ENCODE data around the gene PRKG1. TPM values are rescaled to one million over a fixed set of nuclear protein-coding genes. Genes with fewer than 3 reads are reported as not detected.
"Not testable (repeated sequence)": the region's sequence is repeated elsewhere in the genome, so short reads cannot be mapped to it uniquely, and the experiment has no call there.

PRKG1 gene
- polyA plus RNA-seq, 3 donors = not detected

- H4K20me1 ChIP-seq (ENCODE audit: insufficient read depth, low read length) = no peaks in the 10 kb centered on the region
- Mint-ChIP-seq H3K4me3 (no peak overlapping the region), H3K9me3 (peaks cover 0 to 8% (median 3%) of the 10 kb centered on the region in 7 donors), H3K4me1 (no peaks in the 10 kb centered on the region), H3K27me3 (ENCODE audit: low read depth in 3 of 3) (peaks cover 0 to 2% (median 0%) of the 10 kb centered on the region in 3 donors), H3K36me3 (no peaks in the 10 kb centered on the region), H3K27ac (peak overlapping the region in 1 of 7 donors; percentile 26)
- no peak overlapping the region for H2AFZ ChIP-seq (ENCODE audit: insufficient read depth, low read depth, low read length, poor library complexity, severe bottlenecking)
- DNase-seq = no peak
- no peaks in the 10 kb centered on the region for H3K4me1 ChIP-seq (ENCODE audit: control insufficient read depth in 1 of 2, insufficient read depth in 2 of 2, low read length in 2 of 2)
- H3K4me3 ChIP-seq (replicated peaks in 1 of 3; ENCODE audit: low read depth in 2 of 3, low read length in 3 of 3) = no peak overlapping the region
- whole genome bisulfite sequencing (ENCODE audit: insufficient coverage) = 100% methylated on average over 2 of the region's 6 CpGs
- no peaks in the 10 kb centered on the region for H3K27me3 ChIP-seq (ENCODE audit: control insufficient read depth in 2 of 2, insufficient read depth in 2 of 2, low read length in 2 of 2)
- H3K36me3 ChIP-seq (replicated peaks in 1 of 2; ENCODE audit: control insufficient read depth in 1 of 2, insufficient read depth in 2 of 2, low read length in 2 of 2) = no peaks in the 10 kb centered on the region
- no peak overlapping the region for H3K9ac ChIP-seq (ENCODE audit: insufficient read depth, low read length, poor library complexity, severe bottlenecking)
- no peaks in the 10 kb centered on the region for H3K9me3 ChIP-seq (replicated peaks in 1 of 2; ENCODE audit: control insufficient read depth in 1 of 2, insufficient read depth in 1 of 2, low read length in 2 of 2)
- no peak overlapping the region for H3K4me2 ChIP-seq (replicated peaks; ENCODE audit: extremely low read depth, low read length, poor library complexity, severe bottlenecking)
- H3K79me2 ChIP-seq (ENCODE audit: insufficient read depth, low read length) = no peaks in the 10 kb centered on the region
- no peak overlapping the region for H3K27ac ChIP-seq (ENCODE audit: low read depth in 1 of 2, low read length in 2 of 2)
- intact Hi-C loops (cut with micrococcal nuclease) = no loop called here
- no peak for TF ChIP-seq CTCF (IDR thresholded peaks at IDR 0.05)
These were observed 958.7 kb downstream of the PRKG1 start for GRCh38 chr10:52032681-52033629.

GRCh38 chr10:52039002-52039793, 964.9 kb downstream of the PRKG1 start:
- H3K9me3 Mint-ChIP-seq = peaks cover 3 to 14% (median 9%) of the 10 kb centered on the region in 7 donors
- H4K20me1 ChIP-seq (ENCODE audit: insufficient read depth, low read length); H3K4me1 Mint-ChIP-seq; H3K4me3 Mint-ChIP-seq; H3K9me3 ChIP-seq (replicated peaks in 1 of 2; ENCODE audit: control insufficient read depth in 1 of 2, insufficient read depth in 1 of 2, low read length in 2 of 2); H3K27me3 Mint-ChIP-seq (ENCODE audit: low read depth in 3 of 3); H3K4me2 ChIP-seq (replicated peaks; ENCODE audit: extremely low read depth, low read length, poor library complexity, severe bottlenecking); H3K4me3 ChIP-seq (replicated peaks in 1 of 3; ENCODE audit: low read depth in 2 of 3, low read length in 3 of 3); intact Hi-C loops (cut with micrococcal nuclease); DNase-seq; H2AFZ ChIP-seq (ENCODE audit: insufficient read depth, low read depth, low read length, poor library complexity, severe bottlenecking); H3K27ac ChIP-seq (ENCODE audit: low read depth in 1 of 2, low read length in 2 of 2); H3K27me3 ChIP-seq (ENCODE audit: control insufficient read depth in 2 of 2, insufficient read depth in 2 of 2, low read length in 2 of 2); H3K36me3 Mint-ChIP-seq; H3K79me2 ChIP-seq (ENCODE audit: insufficient read depth, low read length); H3K27ac Mint-ChIP-seq; H3K9ac ChIP-seq (ENCODE audit: insufficient read depth, low read length, poor library complexity, severe bottlenecking); H3K4me1 ChIP-seq (ENCODE audit: control insufficient read depth in 1 of 2, insufficient read depth in 2 of 2, low read length in 2 of 2); H3K36me3 ChIP-seq (replicated peaks in 1 of 2; ENCODE audit: control insufficient read depth in 1 of 2, insufficient read depth in 2 of 2, low read length in 2 of 2): not testable (repeated sequence)
- WGBS (ENCODE audit: insufficient coverage) = 91% methylated on average over 6 of the region's 15 CpGs
